ENCODE results near the gene SH2D7.

The SH2D7 gene

DNA sequence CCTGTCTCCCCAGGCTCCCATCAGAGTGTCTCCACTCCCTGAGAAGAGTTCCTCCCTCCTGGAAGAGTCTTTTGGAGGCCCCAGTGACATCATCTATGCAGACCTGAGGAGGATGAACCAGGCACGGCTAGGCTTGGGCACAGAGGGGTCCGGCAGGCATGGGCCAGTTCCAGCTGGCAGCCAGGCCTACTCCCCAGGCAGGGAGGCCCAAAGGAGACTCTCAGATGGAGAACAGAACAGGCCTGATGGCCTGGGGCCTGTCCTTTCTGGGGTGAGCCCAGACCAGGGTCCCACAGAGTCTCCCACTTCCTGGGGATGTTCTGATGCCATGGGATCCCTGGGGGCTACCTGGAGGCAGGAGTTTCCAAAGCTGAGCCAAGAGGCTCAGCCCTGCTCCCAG lies 8.5 kb downstream of the SH2D7 start:
- Histone ChIP-seq H4K20me1 (ENCODE audit: insufficient read depth, low read length) (no peaks in the 10 kb centered on the region), H3K79me2 (ENCODE audit: insufficient read depth, low read length) (no peaks in the 10 kb centered on the region), H3K9ac (ENCODE audit: low read length) (no peak overlapping the region), H3K27ac (ENCODE audit: low read depth, low read length, poor library complexity, severe bottlenecking) (no peak overlapping the region), H3K36me3 (ENCODE audit: insufficient read depth, low read length) (no peaks in the 10 kb centered on the region), H3K9me2 (ENCODE audit: low read depth, low read length) (no peaks in the 10 kb centered on the region), H3K9me3 (ENCODE audit: low read length) (no peaks in the 10 kb centered on the region), H3K4me2 (ENCODE audit: low read length) (no peak overlapping the region), H2AFZ (ENCODE audit: low read length) (no peak overlapping the region), H3K4me3 (ENCODE audit: low read depth, low read length, poor library complexity, severe bottlenecking) (no peak overlapping the region), H3K4me1 (ENCODE audit: insufficient read depth, low read length, severe bottlenecking) (no peaks in the 10 kb centered on the region), H3F3A (ENCODE audit: insufficient read depth, low read length) (no peaks in the 10 kb centered on the region), H3K27me3 (ENCODE audit: insufficient read depth, low read length) (no peaks in the 10 kb centered on the region)
- TF ChIP-seq, protein P1, sequence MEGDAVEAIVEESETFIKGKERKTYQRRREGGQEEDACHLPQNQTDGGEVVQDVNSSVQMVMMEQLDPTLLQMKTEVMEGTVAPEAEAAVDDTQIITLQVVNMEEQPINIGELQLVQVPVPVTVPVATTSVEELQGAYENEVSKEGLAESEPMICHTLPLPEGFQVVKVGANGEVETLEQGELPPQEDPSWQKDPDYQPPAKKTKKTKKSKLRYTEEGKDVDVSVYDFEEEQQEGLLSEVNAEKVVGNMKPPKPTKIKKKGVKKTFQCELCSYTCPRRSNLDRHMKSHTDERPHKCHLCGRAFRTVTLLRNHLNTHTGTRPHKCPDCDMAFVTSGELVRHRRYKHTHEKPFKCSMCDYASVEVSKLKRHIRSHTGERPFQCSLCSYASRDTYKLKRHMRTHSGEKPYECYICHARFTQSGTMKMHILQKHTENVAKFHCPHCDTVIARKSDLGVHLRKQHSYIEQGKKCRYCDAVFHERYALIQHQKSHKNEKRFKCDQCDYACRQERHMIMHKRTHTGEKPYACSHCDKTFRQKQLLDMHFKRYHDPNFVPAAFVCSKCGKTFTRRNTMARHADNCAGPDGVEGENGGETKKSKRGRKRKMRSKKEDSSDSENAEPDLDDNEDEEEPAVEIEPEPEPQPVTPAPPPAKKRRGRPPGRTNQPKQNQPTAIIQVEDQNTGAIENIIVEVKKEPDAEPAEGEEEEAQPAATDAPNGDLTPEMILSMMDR (IDR thresholded peaks at IDR 0.05; ENCODE audit: low read length): no peak
- TF ChIP-seq EZH2 (IDR thresholded peaks at IDR 0.05; ENCODE audit: borderline replicate concordance, low read length): no peak

DNA sequence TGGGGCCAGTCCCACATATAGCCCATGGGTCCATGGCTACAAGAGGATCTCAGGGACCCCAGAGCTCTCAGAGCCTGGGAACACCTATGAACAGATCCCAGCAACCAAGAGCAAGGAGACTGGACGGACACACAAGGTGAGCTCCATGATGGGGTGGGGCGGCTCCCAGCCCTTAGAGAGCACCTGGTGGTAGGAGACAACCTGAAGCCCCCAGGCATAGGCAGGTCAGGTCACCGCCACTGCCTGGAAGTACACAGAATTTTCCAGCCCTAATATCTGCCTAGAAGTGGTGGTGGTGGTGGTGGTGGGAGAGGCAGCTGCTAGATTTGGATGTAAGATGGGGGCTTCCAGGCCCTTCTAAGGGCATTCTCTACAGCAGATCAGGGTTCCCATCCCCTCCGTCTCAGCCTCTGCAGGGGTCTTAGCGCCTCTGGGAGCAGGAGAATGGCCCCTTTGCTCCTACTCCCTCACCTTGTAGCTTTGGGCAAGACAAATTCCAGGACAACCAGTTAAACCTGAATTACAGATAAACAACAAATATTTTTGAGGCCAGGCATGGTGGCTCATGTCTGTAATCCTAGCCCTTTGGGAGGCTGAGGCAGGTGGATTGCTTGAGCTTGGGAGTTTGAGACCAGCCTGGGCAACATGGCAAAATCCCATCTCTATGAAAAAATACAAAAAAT lies 9.2 kb downstream of the SH2D7 start:
- H3K9ac ChIP-seq (ENCODE audit: low read length): no peak overlapping the region
- H3K27me3 ChIP-seq (ENCODE audit: insufficient read depth, low read length): no peaks in the 10 kb centered on the region
- no peak overlapping the region for H3K4me2 ChIP-seq (ENCODE audit: low read length)
- H3K4me3 ChIP-seq (ENCODE audit: low read depth, low read length, poor library complexity, severe bottlenecking): no peak overlapping the region
- H3K9me3 ChIP-seq (ENCODE audit: low read length): no peaks in the 10 kb centered on the region
- no peaks in the 10 kb centered on the region for H3F3A ChIP-seq (ENCODE audit: insufficient read depth, low read length)
- H2AFZ ChIP-seq (ENCODE audit: low read length): no peak overlapping the region
- no peaks in the 10 kb centered on the region for H3K9me2 ChIP-seq (ENCODE audit: low read depth, low read length)
- H4K20me1 ChIP-seq (ENCODE audit: insufficient read depth, low read length): no peaks in the 10 kb centered on the region
- no peaks in the 10 kb centered on the region for H3K79me2 ChIP-seq (ENCODE audit: insufficient read depth, low read length)
- no peaks in the 10 kb centered on the region for H3K4me1 ChIP-seq (ENCODE audit: insufficient read depth, low read length, severe bottlenecking)
- no peaks in the 10 kb centered on the region for H3K36me3 ChIP-seq (ENCODE audit: insufficient read depth, low read length)
- no peak for TF ChIP-seq EZH2 (IDR thresholded peaks at IDR 0.05; ENCODE audit: borderline replicate concordance, low read length)
- TF ChIP-seq, protein P1 (IDR thresholded peaks at IDR 0.05; ENCODE audit: low read length): no peak
- no peak overlapping the region for H3K27ac ChIP-seq (ENCODE audit: low read depth, low read length, poor library complexity, severe bottlenecking)

DNA sequence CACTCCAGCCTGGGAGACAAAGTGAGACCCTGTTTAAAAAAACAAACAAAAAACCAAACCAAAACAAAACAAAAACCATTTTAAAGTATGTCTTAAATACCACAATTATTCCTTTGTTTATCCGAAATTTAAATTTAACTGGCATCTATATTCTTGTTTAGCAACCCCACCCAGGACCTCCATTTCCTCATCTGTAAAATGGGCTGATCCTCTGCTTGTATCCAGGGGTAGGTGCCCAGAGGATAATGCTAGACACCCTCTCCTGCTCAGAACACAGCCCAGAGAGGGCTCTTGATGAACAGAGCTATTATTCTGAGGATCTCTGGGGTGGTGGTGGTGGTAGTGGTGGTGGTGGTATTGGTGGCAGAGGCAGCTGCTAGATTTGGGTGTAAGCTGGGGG lies 9.8 kb downstream of the SH2D7 start:
- Histone ChIP-seq H3K4me2 (ENCODE audit: low read length) (no peak overlapping the region), H3K36me3 (ENCODE audit: insufficient read depth, low read length) (no peaks in the 10 kb centered on the region), H3K9ac (ENCODE audit: low read length) (no peak overlapping the region), H3K27ac (ENCODE audit: low read depth, low read length, poor library complexity, severe bottlenecking) (no peak overlapping the region), H3K4me1 (ENCODE audit: insufficient read depth, low read length, severe bottlenecking) (no peaks in the 10 kb centered on the region), H3K9me2 (ENCODE audit: low read depth, low read length) (no peaks in the 10 kb centered on the region), H3K4me3 (ENCODE audit: low read depth, low read length, poor library complexity, severe bottlenecking) (no peak overlapping the region), H4K20me1 (ENCODE audit: insufficient read depth, low read length) (no peaks in the 10 kb centered on the region), H3K9me3 (ENCODE audit: low read length) (no peaks in the 10 kb centered on the region), H3F3A (ENCODE audit: insufficient read depth, low read length) (no peaks in the 10 kb centered on the region), H3K27me3 (ENCODE audit: insufficient read depth, low read length) (no peaks in the 10 kb centered on the region), H2AFZ (ENCODE audit: low read length) (no peak overlapping the region), H3K79me2 (ENCODE audit: insufficient read depth, low read length) (no peaks in the 10 kb centered on the region)
- TF ChIP-seq, protein P1 (IDR thresholded peaks at IDR 0.05; ENCODE audit: low read length): no peak
- no peak for TF ChIP-seq EZH2 (IDR thresholded peaks at IDR 0.05; ENCODE audit: borderline replicate concordance, low read length)

Measured in OCI-LY1 (cell line).